Keratinocyte (primary cell): ENCODE results near the gene PGRMC2. TPM values are rescaled to one million over a fixed set of nuclear protein-coding genes. Genes with fewer than 3 reads are reported as not detected.
"Not testable (repeated sequence)": the region's sequence is repeated elsewhere in the genome, so short reads cannot be mapped to it uniquely, and the experiment has no call there.

Experiments
- DNase-seq: peaks from one replicate; pipeline ENCODE4 v3.0.0-alpha.2; 2011; ENCODE audit warnings: low read depth, missing footprints, low spot score
- FAIRE-seq: peaks from 2 replicates; lab custom pipeline; 2011; peaks lifted over from hg19 to GRCh38; lab: Jason Lieb, UNC
- H2AFZ ChIP-seq: 2 replicates; pipeline ENCODE4 v1.6.0; 2012; ENCODE audit warnings: low read length, control low read depth, inconsistent platforms; ENCODE audit not compliant: control insufficient read depth
- H3K27ac ChIP-seq: 2 replicates; pipeline ENCODE4 v1.5.1; 2011; ENCODE audit warnings: low read length; ENCODE audit not compliant: control insufficient read depth, insufficient read depth
- H3K27me3 ChIP-seq: 3 replicates; pipeline ENCODE4 v1.6.0; 2011; ENCODE audit warnings: low read length; ENCODE audit not compliant: control insufficient read depth, insufficient read depth; ENCODE audit errors: extremely low read depth
- H3K36me3 ChIP-seq, 2 experiments: 2 replicates in 1 of 2; 3 replicates in 1 of 2; pipeline ENCODE4 v1.5.1; 2011; ENCODE audit warnings: low read length in 2 of 2, mild to moderate bottlenecking in 1 of 2; ENCODE audit not compliant: control insufficient read depth in 2 of 2, insufficient read depth in 2 of 2; ENCODE audit errors: extremely low read depth in 1 of 2
- H3K4me1 ChIP-seq: 3 replicates; pipeline ENCODE4 v1.5.1; 2011; ENCODE audit warnings: low read length; ENCODE audit not compliant: control insufficient read depth, insufficient read depth; ENCODE audit errors: extremely low read depth
- H3K4me2 ChIP-seq: 3 replicates; pipeline ENCODE4 v1.6.0; 2011; ENCODE audit warnings: low read depth, low read length; ENCODE audit not compliant: control insufficient read depth, insufficient read depth; ENCODE audit errors: extremely low read depth
- H3K4me3 ChIP-seq, 3 experiments: fragments of 200-600 bp in 1 of 3; sonication (generic) in 1 of 3; 2 replicates in 2 of 3; 3 replicates in 1 of 3; pipeline ENCODE4 v1.5.1; 2011 to 2016; ENCODE audit warnings: low read length in 3 of 3, mild to moderate bottlenecking in 3 of 3, control low read depth in 2 of 3, inconsistent platforms in 1 of 3, low read depth in 1 of 3, mixed read lengths in 1 of 3, mixed run types in 1 of 3, moderate library complexity in 1 of 3; ENCODE audit not compliant: control insufficient read depth in 2 of 3, insufficient read depth in 2 of 3; ENCODE audit errors: extremely low read depth in 1 of 3
- H3K79me2 ChIP-seq: 2 replicates; pipeline ENCODE4 v1.6.0; 2012; ENCODE audit warnings: low read length; ENCODE audit not compliant: control insufficient read depth, insufficient read depth
- H3K9ac ChIP-seq: 3 replicates; pipeline ENCODE4 v1.6.0; 2011; ENCODE audit warnings: low read length; ENCODE audit not compliant: control insufficient read depth, insufficient read depth; ENCODE audit errors: extremely low read depth
- H3K9me1 ChIP-seq: 3 replicates; pipeline ENCODE4 v1.6.0; 2011; ENCODE audit warnings: low read length; ENCODE audit not compliant: control insufficient read depth, insufficient read depth; ENCODE audit errors: extremely low read depth
- H3K9me3 ChIP-seq: 2 replicates; pipeline ENCODE4 v1.5.1; 2012; ENCODE audit warnings: low read depth, low read length; ENCODE audit not compliant: control insufficient read depth
- H4K20me1 ChIP-seq: 3 replicates; pipeline ENCODE4 v1.6.0; 2011; ENCODE audit warnings: low read length; ENCODE audit not compliant: control insufficient read depth, insufficient read depth; ENCODE audit errors: extremely low read depth
- EZH2 ChIP-seq: IDR thresholded peaks from one replicate; pipeline ENCODE4 v1.6.1; 2012; ENCODE audit warnings: inconsistent platforms, mild to moderate bottlenecking, low read length, moderate library complexity
- dilution Hi-C: fragments of 300-500 bp; cut with MboI; formaldehyde crosslinking; loops from one replicate; pipeline ENCODE4 v1.7.0; 2020; ENCODE audit warnings: low sequenced_read_pairs; ENCODE audit not compliant: extremely low pct_ligation_motif_present
- polyA plus RNA-seq, 5 experiments: library from polyadenylated mRNA; depleted of rRNA in 3 of 5; stranded (reverse) in 3 of 5; stranded (forward) in 1 of 5; unstranded in 1 of 5; fragments of >200 nt; gene quantifications; 1 replicate in 1 of 5; 2 replicates in 3 of 5; 3 replicates in 1 of 5; pipeline versions ENCODE4 v1.2.1 to v1.2.3, GENCODE V29; 2011 to 2012; ENCODE audit warnings: missing spikeins in 2 of 5, low read depth in 1 of 5, low replicate concordance in 1 of 5
- TF ChIP-seq, protein P1 (sequence below), 3 experiments: IDR thresholded peaks in 1 of 3; conservative IDR thresholded peaks in 1 of 3; optimal IDR thresholded peaks in 1 of 3; 2 replicates in 2 of 3; 3 replicates in 1 of 3; pipeline versions ENCODE3 to v1.5.1; 2011; ENCODE audit warnings: low read length in 3 of 3, mild to moderate bottlenecking in 3 of 3, moderate library complexity in 2 of 3, control low read depth in 1 of 3, inconsistent platforms in 1 of 3; ENCODE audit not compliant: insufficient read depth in 2 of 3; ENCODE audit errors: extremely low read depth in 1 of 3

Gene PGRMC2
- polyA plus RNA-seq, 1 donor (not counting 4 experiments of a cell fraction or from before 2014, with no cell fraction given): 26.7 TPM

DNA sequence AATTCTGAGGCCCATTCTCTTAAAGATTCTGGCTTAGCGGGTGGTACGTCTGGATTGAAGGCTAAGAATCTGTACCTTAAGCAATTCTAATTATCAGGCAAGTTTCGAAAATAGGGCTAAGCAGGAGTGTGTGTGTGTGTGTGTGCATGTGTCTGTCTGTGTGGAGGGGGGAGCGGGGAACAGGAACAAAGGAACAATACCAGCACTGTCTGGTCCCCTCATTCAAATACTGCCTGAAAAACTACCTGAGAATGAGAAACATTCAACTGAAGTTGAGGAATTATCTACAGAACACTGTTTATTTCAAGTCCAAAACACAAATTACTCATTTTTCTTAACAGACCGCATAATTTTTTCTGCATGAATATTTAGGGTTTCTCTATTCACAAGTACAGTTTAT is 18.6 kb downstream of the PGRMC2 start:
- no peak for TF ChIP-seq EZH2
- FAIRE-seq: no peak
- Histone ChIP-seq H3K4me1 (no peaks in the 10 kb centered on the region), H4K20me1 (no peaks in the 10 kb centered on the region), H3K9me3 (peaks cover 5% of the 10 kb centered on the region), H3K9me1 (no peaks in the 10 kb centered on the region), H3K4me2 (no peak overlapping the region), H3K27ac (no peak overlapping the region), H3K27me3 (no peaks in the 10 kb centered on the region), H3K9ac (no peak overlapping the region), H3K79me2 (peaks cover 7% of the 10 kb centered on the region), H3K4me3 (no peak overlapping the region), H2AFZ (no peak overlapping the region), H3K36me3 (peaks cover 7 to 9% of the 10 kb centered on the region in 2 experiments)
- dilution Hi-C loops: no loop called here
- DNase-seq: no peak

DNA sequence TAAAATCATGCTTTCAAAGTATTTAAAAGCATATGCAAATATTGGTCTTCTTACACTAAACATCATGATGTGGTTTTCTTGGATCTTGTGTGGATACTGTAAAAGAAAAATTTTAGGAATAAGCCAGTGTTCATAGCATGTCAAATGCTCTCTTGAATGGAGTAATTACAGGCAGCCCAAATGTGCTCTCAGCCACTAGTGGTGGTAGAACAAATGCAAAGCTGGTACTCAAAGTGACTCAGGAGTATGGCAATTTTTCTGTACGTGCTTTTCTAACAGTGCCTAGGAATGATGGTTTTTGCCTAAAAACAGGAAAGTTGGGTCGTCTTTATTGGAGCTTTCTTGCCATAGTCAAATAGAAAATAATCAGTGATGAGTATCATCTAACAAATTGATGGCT is 19.9 kb downstream of the PGRMC2 start:
- no peak for TF ChIP-seq EZH2
- TF ChIP-seq, protein P1, sequence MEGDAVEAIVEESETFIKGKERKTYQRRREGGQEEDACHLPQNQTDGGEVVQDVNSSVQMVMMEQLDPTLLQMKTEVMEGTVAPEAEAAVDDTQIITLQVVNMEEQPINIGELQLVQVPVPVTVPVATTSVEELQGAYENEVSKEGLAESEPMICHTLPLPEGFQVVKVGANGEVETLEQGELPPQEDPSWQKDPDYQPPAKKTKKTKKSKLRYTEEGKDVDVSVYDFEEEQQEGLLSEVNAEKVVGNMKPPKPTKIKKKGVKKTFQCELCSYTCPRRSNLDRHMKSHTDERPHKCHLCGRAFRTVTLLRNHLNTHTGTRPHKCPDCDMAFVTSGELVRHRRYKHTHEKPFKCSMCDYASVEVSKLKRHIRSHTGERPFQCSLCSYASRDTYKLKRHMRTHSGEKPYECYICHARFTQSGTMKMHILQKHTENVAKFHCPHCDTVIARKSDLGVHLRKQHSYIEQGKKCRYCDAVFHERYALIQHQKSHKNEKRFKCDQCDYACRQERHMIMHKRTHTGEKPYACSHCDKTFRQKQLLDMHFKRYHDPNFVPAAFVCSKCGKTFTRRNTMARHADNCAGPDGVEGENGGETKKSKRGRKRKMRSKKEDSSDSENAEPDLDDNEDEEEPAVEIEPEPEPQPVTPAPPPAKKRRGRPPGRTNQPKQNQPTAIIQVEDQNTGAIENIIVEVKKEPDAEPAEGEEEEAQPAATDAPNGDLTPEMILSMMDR (optimal IDR thresholded peaks at IDR 0.05 in 1 of 3, IDR thresholded peaks at IDR 0.05 in 1 of 3, conservative IDR thresholded peaks at IDR 0.05 in 1 of 3; ENCODE audit: extremely low read depth in 1 of 3, insufficient read depth in 2 of 3, low read length in 3 of 3): no peak

DNA sequence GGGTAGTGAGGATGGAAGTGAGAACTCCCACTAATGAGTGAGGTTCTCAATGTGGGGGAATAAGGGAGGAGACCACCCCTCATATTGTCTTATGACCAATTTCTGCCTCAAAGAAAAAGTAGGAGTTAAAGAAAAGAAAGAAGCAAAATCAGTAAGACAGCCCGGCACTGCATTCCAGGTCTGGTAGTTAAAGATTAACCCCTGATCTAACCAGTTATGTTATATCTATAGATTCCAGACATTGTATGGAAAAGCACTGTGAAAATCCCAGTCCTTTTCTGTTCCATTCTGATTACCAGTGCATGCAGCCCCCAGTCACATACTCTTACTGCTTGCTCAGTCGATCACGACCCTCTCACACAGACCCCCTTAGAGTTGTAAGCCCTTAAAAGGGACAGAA is 20.4 kb downstream of the PGRMC2 start:
- H2AFZ ChIP-seq, H3K9ac ChIP-seq, H3K4me1 ChIP-seq, DNase-seq, H3K9me1 ChIP-seq, H3K4me3 ChIP-seq, dilution Hi-C loops, FAIRE-seq, H3K27me3 ChIP-seq, H4K20me1 ChIP-seq, H3K9me3 ChIP-seq, H3K27ac ChIP-seq, H3K36me3 ChIP-seq, H3K4me2 ChIP-seq, H3K79me2 ChIP-seq: not testable (repeated sequence)

More for the DNA sequence above, 19.9 kb downstream of the PGRMC2 start:
- no peaks in the 10 kb centered on the region for H3K27me3 ChIP-seq
- peaks cover 5% of the 10 kb centered on the region for H3K9me3 ChIP-seq
- H3K36me3 ChIP-seq: peaks cover 5 to 9% of the 10 kb centered on the region in 2 experiments
- H3K9me1 ChIP-seq: no peaks in the 10 kb centered on the region
- dilution Hi-C loops: no loop called here
- no peak overlapping the region for H3K9ac ChIP-seq
- no peaks in the 10 kb centered on the region for H3K4me1 ChIP-seq
- H3K4me2 ChIP-seq: no peak overlapping the region
- H2AFZ ChIP-seq: no peak overlapping the region
- H3K4me3 ChIP-seq: no peak overlapping the region
- H3K27ac ChIP-seq: no peak overlapping the region
- no peak for FAIRE-seq
- H3K79me2 ChIP-seq: no peaks in the 10 kb centered on the region
- no peaks in the 10 kb centered on the region for H4K20me1 ChIP-seq
- DNase-seq: no peak

DNA sequence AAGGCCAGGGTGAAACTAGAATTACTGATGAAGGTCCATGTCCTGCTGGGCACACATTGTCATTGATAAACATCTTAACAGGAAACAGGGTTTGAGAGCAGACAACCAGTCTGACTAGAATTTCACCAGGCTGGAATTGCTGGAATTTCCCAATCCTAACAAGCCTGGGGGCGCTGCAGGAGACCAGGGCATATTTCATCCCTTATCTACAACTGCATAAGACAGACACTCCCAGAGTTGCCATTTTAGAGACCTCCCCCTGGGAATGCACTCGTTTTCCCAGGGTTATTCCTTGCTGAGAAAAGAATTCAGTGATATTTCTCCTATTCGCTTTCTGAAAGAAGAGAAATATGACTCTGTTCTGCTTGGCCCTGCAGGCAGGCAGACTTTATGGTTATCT is 22.1 kb downstream of the PGRMC2 start:
- DNase-seq, FAIRE-seq, dilution Hi-C loops: not testable (repeated sequence)

More for the DNA sequence above, 22.1 kb downstream of the PGRMC2 start:
- H3K27ac ChIP-seq, H3K4me3 ChIP-seq, H3K9me3 ChIP-seq, H3K4me2 ChIP-seq, H3K9ac ChIP-seq, H3K79me2 ChIP-seq, H3K36me3 ChIP-seq, H3K27me3 ChIP-seq, H4K20me1 ChIP-seq, H2AFZ ChIP-seq, H3K4me1 ChIP-seq, H3K9me1 ChIP-seq: not testable (repeated sequence)
